ENCODE results near the gene CDC5L.

DNA sequence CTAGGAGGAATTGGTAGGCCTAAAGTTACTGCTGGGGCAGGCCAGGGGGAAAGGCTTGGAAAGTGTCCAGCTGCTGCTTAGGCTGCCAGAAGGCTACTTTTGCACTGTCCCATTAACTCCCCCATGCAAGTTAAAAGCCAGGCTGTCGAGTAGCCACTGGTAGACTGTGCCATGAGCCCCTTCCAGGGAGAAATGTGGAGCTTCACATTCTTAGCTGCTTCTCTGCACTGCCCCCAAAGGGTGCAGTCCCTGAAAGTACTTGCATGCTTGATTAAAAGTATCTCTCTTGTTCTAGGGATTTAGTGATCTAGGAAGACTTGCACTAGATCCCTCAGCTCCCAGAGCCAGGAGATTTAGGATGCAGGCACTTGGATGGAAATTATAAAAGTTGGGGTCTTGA is 57.3 kb downstream of the CDC5L start:
- TF ChIP-seq, protein P1, sequence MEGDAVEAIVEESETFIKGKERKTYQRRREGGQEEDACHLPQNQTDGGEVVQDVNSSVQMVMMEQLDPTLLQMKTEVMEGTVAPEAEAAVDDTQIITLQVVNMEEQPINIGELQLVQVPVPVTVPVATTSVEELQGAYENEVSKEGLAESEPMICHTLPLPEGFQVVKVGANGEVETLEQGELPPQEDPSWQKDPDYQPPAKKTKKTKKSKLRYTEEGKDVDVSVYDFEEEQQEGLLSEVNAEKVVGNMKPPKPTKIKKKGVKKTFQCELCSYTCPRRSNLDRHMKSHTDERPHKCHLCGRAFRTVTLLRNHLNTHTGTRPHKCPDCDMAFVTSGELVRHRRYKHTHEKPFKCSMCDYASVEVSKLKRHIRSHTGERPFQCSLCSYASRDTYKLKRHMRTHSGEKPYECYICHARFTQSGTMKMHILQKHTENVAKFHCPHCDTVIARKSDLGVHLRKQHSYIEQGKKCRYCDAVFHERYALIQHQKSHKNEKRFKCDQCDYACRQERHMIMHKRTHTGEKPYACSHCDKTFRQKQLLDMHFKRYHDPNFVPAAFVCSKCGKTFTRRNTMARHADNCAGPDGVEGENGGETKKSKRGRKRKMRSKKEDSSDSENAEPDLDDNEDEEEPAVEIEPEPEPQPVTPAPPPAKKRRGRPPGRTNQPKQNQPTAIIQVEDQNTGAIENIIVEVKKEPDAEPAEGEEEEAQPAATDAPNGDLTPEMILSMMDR (conservative IDR thresholded peaks at IDR 0.05) = no peak
- TF ChIP-seq ZFX (IDR thresholded peaks at IDR 0.05) = no peak

All from C4-2B (cell line).